Activated CD4-positive, alpha-beta T cell treated with anti-CD3 and anti-CD28 coated beads for 4 hours (primary cell): Measurements from ENCODE around the gene BLVRB.
"Not testable (repeated sequence)": the region's sequence is repeated elsewhere in the genome, so short reads cannot be mapped to it uniquely, and the experiment has no call there.

ENCODE experiments used
- DNase-seq, 2 donors: peaks; one replicate each; pipeline ENCODE4 v3.0.0-alpha.2; 2020

BLVRB gene

DNA sequence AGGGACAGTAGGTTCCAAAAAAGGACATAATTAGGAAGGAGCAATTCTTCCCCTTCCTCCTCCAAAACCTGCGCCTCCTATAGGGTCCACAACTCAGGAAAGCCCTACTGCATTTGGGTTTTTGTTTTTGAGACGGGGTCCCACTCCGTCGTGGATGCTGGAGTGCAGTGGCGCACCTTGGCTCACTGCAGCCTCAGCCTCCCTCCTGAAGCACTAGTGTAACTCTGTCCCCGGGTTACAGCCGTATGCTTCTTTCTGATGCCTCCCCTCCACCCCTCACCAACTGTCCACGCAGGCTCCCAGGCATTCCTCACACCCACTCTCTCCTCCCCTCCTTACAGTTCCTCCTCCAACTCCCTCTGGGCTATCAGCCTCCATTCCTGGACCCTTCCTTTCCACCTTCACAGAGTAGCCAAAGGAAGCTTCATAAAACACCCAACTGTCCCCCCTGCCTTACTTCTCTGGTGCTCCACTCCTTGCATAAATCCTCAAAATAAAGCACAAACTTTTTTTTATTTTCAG, 19.2 kb downstream of the BLVRB start:
- DNase-seq = no peak

DNA sequence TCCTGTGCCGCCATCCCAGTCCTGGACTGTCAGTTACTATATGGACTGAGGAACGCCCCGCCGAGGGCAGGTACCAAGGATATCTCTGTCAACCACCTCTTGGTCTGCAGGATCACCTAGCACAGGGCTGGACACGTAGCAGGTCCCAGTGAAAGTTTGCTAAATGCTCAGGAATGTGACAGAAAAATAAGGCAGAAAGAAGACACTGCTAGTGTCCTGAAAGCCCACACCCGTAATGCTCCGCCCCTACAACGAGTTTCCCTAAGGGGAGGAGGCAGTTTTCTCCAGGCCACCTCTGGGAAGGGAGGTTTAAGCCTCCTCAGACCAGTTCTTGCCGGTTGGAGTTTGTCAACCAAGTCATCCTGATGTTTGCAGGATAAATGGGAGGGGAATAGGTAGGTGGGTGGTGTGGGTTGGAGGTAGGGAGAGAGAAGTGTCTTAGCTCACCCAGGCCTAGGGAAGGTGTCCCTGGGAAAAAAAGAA, 19.7 kb downstream of the BLVRB start:
- no peak for DNase-seq

DNA sequence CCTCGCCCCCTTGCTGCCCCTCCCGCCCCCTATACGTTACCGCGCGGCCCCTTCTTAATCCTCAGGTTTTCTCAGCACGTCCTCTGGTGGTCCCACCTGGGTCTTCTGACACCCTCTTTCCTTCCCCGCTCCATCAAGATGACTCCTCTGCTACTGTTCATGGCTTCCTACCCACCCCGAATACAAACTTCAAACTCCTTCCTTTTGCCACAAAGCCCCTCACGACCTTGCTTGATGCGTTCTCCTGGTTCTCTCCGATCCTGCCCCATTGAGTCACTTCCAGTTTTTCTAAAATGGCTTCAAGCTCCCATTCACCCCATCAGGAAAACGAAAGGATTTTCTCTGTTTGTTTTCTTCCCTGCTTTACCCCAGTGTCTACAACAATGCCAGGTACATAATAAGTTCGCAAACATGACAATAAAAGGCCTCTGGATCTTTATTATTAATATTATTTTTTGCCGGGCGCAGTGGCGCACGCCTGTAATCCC, 20.7 kb downstream of the BLVRB start:
- no peak for DNase-seq

DNA sequence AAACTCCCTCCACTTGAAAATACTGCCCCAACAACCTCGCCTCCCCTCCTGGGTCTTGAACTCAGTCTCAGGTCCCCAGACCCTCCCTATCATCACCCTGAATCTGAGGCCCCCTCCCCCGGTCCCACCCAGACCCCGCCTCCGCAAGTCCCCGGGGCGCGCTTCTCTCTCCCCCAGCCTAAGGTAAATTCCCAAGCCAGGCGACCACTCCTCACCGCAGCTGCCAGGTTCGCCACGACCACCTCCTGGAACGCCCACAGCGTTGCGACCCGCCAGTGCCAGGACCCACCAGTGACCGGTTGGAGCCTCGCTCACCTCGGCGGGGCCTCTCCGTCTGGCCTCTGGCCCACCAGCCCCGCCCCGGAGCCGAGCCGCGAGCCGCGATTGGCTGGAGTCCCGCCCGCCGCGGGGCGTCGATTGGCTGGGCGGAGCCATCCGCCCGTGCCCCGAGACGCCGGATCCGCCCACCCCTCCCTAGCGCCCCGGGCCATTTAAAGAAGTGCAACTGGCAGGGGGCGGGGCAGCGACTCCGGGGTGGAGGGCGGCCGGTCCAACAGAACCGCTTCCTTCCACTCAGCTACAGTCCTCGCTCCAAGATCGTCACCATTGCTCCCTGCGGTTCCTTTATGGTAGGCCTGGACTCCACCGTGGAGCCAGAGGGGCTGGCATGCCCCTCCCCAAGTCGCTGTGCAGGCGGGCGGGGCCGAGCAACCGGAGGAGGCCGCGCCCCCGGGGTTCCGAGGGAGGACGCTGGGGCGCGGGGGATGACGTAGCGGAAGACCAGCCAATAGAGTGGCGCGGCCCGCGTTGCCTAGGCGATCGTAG, 21.3 kb downstream of the BLVRB start, which contains the start of gene SERTAD3:
Gene SERTAD3 (minus strand): TSS at position 336 of the 825 bp plus-strand sequence. CDS start 2,255 bp downstream, outside the sequence.
- peak; percentile 96 to 98 for DNase-seq

DNA sequence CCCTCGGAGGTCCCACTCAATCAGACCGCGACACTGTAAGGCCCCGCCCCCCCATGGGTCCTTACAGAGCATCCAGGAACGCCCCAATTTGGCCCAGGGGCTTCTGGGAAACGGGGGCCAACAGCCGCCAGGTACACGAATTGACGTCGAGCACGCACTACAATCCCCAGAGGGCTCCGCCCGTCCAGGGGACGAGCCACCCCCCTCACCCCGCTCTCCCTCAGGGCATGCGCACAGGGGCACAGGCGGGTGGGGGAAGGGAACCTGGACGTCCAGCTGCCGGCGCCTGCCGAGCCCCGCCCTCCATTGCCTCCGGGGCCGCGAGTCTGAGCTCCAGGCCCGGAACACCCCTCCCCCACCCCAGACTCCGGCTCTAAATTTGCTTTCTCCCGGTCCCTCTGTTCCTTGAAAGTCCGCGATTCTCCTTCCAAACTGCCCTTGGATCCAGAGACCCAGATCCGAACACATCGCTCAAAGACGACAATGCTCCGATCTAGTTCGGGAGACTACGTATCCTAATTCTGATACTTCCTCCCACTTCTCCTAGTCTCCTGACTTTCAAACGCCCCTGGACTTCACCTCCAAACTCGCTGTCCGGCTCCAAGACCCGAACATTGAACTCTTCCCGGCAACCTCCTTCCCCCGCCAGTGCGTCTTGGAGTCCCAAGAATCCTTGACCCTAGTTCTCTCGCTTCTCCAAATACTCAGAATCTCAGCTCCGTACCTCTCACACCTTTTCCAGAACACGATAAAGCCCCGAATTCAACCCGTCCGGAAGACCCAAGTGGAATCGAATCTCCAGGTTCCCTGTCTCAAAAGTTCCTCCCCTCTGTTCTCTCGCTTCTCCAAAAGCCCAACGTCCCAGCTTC, 22.2 kb downstream of the BLVRB start:
- DNase-seq = peak; percentile 99 to 100

DNA sequence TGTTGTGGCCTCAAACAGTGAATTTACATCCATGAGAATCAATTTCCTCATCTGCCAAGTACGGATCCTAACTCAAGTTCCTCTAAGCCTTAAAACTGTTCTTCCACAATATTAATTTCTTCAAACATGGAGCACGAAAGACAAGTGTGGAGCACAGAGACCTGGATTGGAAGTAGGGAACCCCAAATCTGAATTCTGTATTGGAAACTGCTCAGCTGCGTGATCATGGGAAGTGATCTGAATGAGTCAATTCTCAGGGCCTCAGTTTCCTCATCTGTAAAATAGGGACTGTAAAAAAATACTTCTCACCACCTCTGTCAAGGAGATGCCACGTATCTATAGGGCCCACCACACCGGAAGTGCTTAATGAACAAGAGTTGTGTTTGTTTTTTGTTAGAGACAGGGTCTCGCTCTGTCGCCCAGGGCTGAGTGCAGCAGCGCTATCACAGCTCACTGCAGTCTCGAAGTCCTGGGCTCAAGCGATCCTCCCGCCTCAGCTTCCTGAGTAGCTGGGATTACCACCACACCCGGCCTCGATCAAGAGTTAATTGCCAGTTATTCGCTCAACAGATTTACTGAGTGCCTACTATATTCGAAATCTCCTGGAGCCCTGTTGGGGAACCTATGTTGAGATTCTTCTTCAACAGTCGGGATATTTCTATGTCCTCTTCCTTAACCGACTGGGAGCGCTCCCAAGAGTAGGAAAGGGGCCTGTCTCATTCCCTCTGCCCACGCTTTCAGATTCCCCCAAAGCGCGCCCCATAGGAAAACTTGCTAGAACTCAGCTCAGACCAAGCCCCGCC, 23.0 kb downstream of the BLVRB start:
- DNase-seq = no peak

DNA sequence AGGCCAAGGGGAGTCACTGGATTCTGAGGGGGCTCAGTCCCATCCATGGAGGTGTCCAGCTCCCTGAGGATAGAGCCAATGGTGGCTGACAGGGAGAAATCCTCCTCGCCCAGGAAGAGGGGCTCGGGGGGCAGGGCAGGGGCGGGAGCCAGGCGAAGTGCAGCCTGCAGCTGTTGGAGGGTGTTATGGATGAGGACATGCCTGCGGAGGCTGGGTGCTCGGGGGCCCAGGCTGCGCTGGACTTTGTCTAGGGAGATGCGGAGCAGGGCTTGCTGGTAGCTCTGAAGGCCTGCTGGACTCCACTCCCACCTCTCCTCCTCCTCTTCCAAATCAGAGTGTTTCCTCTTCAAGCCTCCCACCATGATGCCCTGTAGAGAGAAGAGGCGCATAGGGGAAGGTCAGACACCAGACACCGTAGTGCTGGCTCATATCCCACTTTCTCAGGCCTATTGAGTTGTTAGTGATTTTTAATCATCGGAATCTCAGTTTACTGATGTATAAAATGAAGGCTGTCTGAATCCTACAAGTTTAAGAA, 23.8 kb downstream of the BLVRB start:
- DNase-seq = no peak

DNA sequence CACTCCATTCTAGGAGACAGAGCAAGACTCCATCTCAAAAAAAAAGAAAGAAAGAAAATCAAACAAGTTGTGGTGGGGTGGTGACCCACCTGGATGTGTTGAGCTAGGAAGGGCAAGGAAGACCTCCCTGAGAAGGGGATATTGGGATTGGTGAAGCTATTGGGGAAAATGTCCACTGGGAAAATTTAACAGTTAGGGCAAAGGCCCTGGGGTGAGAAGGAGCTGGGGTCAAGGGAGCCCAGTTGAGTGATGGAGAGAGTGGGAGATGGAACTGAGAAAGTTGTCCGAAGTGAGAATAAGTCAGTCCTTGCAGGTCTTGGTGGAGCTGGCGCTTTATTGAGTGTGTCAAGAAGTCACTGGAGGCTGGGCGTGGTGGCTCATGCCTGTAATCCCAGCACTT, 27.3 kb downstream of the BLVRB start:
- DNase-seq = no peak

DNA sequence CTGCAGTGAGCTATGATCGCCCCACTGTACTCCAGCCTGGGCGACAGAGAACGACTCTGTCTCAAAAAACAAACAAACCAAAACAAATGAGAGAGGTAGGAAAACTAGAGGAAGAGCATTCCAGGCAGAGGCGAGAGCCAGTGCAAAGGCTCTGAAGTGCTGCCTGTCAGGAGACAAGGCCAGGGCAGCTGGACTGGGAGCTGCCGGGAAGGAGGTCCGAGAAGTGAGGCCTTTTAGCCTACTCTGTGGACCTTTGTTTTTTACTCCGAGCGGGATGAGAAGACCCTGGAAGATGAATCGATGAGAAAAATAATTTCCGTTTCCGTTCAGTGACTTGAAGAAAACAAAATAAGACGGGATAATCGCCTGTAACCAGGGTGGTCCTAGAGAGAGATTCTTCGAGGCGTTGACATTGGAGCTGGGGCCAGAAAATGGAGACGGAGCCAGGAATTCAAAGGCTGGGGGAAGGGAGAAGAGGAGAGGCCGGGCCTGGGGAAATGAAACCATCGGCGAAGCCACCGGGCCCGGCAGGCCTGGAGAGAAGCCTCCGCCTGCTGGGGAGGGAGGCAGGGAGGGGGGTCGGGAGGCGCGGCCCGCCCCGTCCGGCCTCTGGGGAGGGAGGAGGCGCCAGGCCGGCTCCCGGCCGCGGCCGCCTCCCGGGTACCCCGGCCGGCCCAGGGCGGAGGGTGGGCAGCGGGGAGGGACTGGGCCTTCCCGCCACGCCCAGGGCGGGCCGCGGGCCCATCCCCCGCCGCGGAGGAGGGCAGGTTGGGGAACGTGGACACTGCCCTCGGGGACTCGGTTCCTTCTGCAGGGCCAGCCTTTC, 31.9 kb downstream of the BLVRB start:
- DNase-seq = peak; percentile 34 to 49

DNA sequence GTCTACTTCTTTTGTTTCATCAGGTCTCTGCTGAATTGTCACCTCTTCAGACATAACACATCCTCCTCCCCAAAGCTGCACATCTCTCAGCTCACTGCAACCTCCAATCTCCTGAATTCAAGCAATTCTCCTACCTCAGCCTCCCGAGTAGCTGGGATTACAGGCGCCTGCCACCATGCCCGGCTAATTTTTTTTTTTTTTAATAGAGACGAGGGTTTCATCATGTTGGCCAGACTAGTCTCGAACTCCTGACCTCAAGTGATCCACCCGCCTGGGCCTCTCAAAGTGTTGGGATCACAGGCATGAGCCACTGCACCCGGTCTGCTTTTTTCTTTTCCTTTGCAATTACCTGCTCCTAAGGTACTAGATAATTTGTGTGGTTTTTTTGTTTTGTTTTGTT, 32.8 kb downstream of the BLVRB start:
- not testable (repeated sequence) for DNase-seq

DNA sequence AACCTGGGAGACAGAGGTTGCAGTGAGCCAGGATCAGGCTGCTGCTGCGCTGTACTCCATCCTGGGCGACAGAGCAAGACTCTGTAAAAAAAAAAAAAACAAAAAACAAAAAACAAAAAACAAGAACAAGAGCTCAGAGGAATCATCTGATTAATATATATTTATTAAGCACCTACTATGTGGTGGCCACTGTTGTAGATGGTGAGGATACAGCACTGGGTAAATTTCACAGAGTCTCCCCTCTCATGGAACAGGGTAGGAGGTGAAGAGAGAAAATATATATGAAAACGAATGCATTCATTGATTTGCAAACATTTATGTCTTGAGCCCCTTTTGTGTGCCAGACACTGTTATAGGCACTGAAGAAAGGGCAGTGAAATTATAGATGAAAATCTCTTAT, 33.8 kb downstream of the BLVRB start:
- DNase-seq = no peak

DNA sequence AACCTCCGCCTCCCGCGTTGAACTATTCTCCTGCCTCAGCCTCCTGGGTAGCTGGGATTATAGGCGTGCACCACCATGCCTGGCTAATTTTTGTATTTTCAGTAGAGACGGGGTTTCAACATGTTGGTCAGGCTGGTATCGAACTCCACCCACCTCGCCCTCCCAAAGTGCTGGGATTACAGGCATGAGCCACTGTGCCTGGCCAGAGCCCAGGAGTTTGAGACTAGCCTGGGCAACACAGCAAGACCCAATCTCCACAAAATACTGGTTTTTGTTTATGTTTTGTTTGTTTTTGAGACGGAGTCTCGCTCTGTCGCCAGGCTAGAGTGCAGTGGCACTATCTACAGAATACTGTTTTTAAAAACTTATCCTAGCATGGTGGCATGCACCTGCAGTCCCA, 35.3 kb downstream of the BLVRB start:
- not testable (repeated sequence) for DNase-seq

DNA sequence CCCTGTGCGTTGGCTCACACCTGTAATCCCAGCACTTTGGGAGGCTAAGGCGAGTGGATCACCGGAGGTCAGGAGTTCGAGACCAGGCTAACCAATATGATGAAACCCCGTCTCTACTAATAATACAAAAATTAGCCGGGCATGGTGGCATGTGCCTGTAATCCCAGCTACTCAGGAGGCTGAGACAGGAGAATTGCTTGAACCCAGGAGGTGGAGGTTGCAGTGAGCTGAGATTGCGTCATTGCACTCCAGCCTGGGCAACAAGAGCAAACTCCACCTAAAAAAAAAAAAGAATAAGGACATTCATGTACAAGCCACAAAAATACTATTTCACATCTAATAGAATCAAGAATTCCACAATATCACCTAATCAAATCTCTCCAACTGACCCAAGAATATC, 37.3 kb downstream of the BLVRB start:
- not testable (repeated sequence) for DNase-seq

DNA sequence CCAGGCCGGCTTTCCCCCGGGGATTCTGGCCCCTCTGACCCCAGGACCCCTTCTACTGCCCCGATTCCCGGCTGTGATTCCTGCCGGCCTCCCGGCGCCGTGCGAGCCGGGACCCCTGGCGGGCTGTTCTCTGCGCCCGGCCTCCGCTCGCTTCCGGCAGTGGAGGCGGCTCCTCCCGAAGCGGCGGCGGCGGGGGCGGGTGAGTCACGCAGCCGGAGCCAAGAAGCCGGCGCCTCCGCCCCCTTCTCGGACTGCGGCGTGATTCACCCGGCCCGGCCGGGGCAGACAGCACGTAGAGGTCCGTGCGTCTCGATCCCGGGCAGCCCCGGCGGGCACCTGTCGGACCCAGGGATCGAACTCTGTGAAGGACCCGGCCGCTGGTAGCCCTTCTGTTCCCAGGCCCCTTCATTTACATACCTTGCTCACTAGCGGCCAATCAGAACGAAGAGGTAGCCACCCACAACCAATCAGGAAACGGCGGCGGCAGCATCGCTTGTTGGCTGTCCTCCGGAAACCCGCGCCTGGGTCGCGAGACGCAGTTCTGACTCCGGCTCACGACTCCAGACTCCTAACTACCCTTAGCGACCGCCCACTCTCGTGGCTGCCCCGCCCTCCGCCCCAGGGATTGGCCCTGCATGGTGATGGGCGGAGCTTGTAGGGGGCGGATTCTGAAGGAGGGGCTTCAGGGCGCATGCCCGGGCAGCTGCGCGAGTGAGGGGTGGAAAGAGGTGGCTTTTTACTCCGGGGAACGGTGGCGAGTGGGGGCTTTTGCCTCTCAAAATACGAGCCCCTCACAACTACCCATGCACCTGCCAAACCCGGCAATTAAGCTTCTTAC, 39.9 kb downstream of the BLVRB start, which contains the start of gene SERTAD1:
Gene SERTAD1 (minus strand): TSS at position 543 of the 838 bp plus-strand sequence. CDS start 2,446 bp downstream, outside the sequence.
- DNase-seq = peak; percentile 100

DNA sequence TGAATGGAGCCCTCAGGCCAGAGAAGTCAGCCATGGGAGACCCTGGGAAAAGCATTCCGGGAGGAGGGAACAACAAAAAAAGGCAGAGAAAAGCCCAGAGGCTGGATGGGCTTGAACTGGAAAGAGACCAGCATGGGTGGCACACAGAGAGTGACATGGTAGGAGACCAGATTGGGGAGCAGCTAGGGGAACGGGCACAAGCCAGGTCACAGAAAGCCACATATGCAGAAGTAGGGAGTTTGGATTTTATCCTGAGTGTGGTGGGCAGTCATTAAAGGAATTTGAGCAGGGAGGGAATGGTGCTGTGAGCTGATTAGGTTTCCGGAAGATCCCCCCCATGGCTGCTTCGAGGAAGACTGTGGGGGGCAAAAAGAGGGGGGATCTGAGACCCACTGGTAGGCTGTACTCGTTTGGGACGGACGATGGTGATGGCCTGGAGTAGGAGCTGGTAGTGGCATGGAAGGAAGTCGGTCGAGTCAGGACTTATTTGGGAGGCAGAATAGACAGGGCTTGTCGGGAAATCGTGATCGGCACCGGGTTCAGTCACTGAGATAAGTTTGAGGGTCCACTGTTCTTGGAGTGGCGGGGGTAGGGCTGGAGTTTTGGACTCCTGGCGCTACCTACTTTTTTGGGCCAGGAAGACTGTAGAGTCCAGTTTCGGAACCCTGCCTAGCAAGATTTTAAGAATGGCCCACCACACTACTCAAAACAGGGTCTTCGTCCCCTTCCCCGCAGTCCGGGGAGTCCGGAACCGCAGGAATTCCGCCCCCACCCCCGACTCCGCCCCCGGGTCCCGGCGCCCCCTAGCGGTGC, 40.7 kb downstream of the BLVRB start:
- no peak for DNase-seq

DNA sequence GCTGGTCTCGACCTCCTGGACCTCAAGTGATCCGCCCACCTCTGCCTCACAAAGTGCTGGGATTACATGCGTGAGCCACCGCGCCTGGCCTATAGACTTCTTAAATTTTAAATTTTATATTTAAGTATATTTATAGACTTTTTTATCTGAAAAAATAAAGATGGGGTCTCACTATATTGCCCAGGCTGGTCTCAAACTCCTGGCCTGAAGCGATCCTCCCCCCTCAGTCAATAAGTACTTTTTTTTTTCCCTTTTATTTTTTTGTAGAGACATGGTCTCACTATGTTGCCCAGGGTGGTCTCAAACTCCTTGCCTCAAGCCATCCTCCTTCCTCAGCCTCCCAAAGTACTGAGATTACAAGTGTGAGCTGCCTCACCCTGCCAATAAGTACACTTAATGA, 41.6 kb downstream of the BLVRB start:
- DNase-seq = no peak

DNA sequence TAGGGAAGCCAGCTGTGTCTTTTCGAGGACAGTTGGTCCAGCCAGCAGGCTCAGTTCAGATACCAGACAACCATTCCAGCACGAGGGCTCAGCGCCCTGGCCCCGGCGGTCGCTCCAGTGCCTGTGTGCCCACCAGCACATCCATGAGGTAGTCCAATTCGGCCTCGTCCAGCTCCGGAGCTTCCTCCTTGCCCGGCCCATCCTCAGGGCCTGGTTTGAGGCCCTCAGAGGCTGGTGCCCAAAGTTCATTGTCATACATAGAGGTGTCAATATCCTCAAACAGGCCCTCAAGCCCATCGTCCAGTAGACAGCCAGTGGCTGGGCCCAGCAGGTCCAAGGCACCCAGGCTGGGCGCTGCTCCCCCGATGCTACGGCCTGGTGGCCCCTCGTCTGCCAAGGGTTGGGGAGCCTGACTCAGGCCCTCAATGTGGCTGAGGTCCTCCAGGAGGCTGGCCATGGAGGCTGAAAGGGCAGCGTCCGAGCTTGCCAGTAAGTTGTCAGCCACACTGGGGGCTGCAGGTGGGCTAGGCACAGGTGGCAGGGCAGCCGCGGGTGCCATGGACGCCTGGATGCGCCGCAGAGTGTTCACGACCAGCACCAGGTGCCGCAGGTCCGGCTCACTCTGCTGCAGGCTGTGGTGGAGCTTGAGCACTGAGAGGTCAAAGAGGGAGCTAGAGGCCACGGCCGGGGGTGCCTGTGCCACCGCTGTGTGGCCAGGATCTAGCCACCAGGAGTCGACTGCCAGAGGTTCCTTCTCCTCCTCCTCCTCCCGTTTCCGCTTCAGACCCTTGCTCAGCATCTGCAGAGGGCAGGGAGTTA, 42.6 kb downstream of the BLVRB start:
- DNase-seq = no peak
